Panc1 (cell line): ENCODE measurements around the gene PLCB1. TPM values are rescaled to one million over a fixed set of nuclear protein-coding genes. Genes with fewer than 3 reads are reported as not detected.

Experiments
- ATAC-seq: fragments of 200-7000 bp; cut with Tn5 transposase; 2 replicates; pipeline ENCODE4 v1.9.1; 2020; ENCODE audit warnings: mild to moderate bottlenecking, moderate library complexity
- BruUV-seq: library from RNA; stranded (reverse); fragments of 400-500 nt; replicated peaks from 2 replicates; lab custom pipeline; 2021; lab: Mats Ljungman, UMichigan
- CTCF ChIA-PET: fragments of 300-600 bp; sonication (Branson Sonifier 250); formaldehyde crosslinking; loops from one replicate; lab custom pipeline; 2022; ENCODE audit warnings: antibody characterized with exemption; lab: Charles Lee
- POLR2A ChIA-PET: fragments of 300-600 bp; sonication (Branson Sonifier 250); formaldehyde crosslinking; loops from one replicate; lab custom pipeline; 2022; ENCODE audit warnings: antibody characterized with exemption; lab: Charles Lee
- DNase-seq: peaks from one replicate; pipeline ENCODE4 v3.0.0-alpha.2; 2010; ENCODE audit warnings: low read depth, low spot score
- H3K27ac ChIP-seq: 2 replicates; pipeline ENCODE4 v1.5.1; 2011; ENCODE audit warnings: mild to moderate bottlenecking, low read length, inconsistent platforms
- H3K27me3 ChIP-seq: fragments of 200-500 bp; sonication (Bioruptor generic); 2 replicates; pipeline ENCODE4 v1.6.0; 2014; ENCODE audit warnings: low read length, inconsistent platforms; ENCODE audit not compliant: control insufficient read depth, insufficient read depth
- H3K36me3 ChIP-seq: fragments of 200-500 bp; sonication (Bioruptor generic); 2 replicates; pipeline ENCODE4 v1.5.1; 2014; ENCODE audit warnings: inconsistent platforms, mild to moderate bottlenecking, low read length, moderate library complexity; ENCODE audit not compliant: control insufficient read depth, insufficient read depth
- H3K4me1 ChIP-seq: 2 replicates; pipeline ENCODE4 v1.5.1; 2011; ENCODE audit warnings: inconsistent platforms, mild to moderate bottlenecking, low read length, moderate library complexity; ENCODE audit not compliant: control insufficient read depth, insufficient read depth
- H3K4me3 ChIP-seq, 2 experiments: 2 replicates each; pipeline ENCODE4 v1.5.1; 2011 to 2012; ENCODE audit warnings: low read depth in 2 of 2, low read length in 2 of 2, mild to moderate bottlenecking in 2 of 2, inconsistent platforms in 1 of 2, moderate library complexity in 1 of 2
- H3K9me3 ChIP-seq: fragments of 200-500 bp; sonication (Bioruptor generic); 2 replicates; pipeline ENCODE4 v1.5.1; 2014; ENCODE audit warnings: low read depth, mild to moderate bottlenecking, inconsistent platforms, low read length, moderate library complexity; ENCODE audit not compliant: control insufficient read depth, insufficient read depth
- POLR2AphosphoS5 ChIP-seq: IDR thresholded peaks from 2 replicates; pipeline ENCODE4 v1.6.1; 2012; ENCODE audit warnings: mild to moderate bottlenecking, low read depth, low read length, moderate library complexity
- SIN3A ChIP-seq: IDR thresholded peaks from 2 replicates; pipeline ENCODE4 v1.6.1; 2012; ENCODE audit warnings: low read depth, mild to moderate bottlenecking, low read length, moderate library complexity, borderline replicate concordance; ENCODE audit not compliant: insufficient read depth
- TCF7L2 ChIP-seq: IDR thresholded peaks from 2 replicates; pipeline ENCODE4 v1.6.1; 2011; ENCODE audit warnings: mild to moderate bottlenecking, low read depth, low read length, inconsistent platforms
- in situ Hi-C: cut with HindIII; loops from 2 replicates; pipeline ENCODE4 v1.10.0; 2016; ENCODE audit warnings: low sequenced_read_pairs, low pct_unique_long_range_greater_than_20kb
- intact Hi-C: fragments of 100-400 bp; cut with micrococcal nuclease; formaldehyde crosslinking; loops from one replicate; pipeline ENCODE4 v1.10.0; 2022; ENCODE audit not compliant: unreplicated experiment
- total RNA-seq: library from RNA; stranded (reverse); gene quantifications from one replicate; pipeline ENCODE4 v1.2.1, GENCODE V29; 2021; ENCODE audit not compliant: unreplicated experiment
- TF ChIP-seq, protein P1 (sequence below), 2 experiments: IDR thresholded peaks; 2 replicates each; pipeline ENCODE4 v1.6.1; 2011 to 2012; ENCODE audit warnings: low read depth in 2 of 2, control low read depth in 1 of 2, low read length in 1 of 2, mild to moderate bottlenecking in 1 of 2, moderate library complexity in 1 of 2; ENCODE audit not compliant: insufficient read depth in 1 of 2
- TF ChIP-seq, protein P2 (sequence below): fragments of 450-650 bp; IDR thresholded peaks from 2 replicates; pipeline ENCODE4 v1.5.1; 2017; ENCODE audit warnings: mild to moderate bottlenecking

The PLCB1 gene
- total RNA-seq, 1 experiment from 2014 or later: 0.59 TPM

DNA sequence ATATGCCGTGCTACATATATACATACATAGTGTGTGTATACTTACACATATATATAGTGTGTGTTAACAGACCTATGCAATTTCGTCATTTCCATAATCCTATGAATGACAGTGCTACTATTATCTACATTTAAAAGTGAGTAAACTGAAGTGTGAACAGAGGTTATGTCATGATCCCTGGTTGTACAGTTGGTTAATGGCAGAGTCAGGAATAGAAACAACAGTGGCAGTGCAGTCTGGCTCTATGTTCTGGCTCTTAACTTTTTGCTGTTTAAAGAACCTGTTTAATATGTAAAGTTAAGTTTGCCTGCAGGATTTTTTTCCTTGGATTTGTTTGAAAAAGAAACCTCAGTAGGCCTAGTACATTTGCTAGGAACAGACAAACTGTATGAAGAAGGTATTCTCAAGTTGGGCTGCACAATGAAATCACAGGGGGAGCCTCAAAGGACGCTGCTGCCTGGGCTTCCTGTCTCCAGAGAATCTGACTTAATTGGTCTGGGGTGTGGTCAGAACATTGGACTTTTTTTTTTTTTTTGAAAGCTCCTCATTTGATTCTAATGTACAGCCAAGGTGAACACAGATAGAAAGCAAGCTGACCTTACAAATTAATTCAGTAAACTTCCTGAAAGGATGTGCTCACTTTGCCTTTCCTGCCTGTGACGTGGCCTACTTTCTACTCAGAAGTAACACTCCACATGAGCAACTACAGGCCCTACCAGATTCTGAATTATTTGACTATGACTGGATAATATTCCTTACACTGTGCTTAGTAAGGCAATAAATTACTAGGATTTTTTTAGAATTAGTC, 29.4 kb downstream of the PLCB1 start:
- ChIA-PET CTCF (no interaction called here), POLR2A (no interaction called here)
- no peaks in the 10 kb centered on the region for H3K27me3 ChIP-seq
- TF ChIP-seq POLR2AphosphoS5 (no peak), TCF7L2 (no peak), SIN3A (no peak)
- TF ChIP-seq, protein P1, sequence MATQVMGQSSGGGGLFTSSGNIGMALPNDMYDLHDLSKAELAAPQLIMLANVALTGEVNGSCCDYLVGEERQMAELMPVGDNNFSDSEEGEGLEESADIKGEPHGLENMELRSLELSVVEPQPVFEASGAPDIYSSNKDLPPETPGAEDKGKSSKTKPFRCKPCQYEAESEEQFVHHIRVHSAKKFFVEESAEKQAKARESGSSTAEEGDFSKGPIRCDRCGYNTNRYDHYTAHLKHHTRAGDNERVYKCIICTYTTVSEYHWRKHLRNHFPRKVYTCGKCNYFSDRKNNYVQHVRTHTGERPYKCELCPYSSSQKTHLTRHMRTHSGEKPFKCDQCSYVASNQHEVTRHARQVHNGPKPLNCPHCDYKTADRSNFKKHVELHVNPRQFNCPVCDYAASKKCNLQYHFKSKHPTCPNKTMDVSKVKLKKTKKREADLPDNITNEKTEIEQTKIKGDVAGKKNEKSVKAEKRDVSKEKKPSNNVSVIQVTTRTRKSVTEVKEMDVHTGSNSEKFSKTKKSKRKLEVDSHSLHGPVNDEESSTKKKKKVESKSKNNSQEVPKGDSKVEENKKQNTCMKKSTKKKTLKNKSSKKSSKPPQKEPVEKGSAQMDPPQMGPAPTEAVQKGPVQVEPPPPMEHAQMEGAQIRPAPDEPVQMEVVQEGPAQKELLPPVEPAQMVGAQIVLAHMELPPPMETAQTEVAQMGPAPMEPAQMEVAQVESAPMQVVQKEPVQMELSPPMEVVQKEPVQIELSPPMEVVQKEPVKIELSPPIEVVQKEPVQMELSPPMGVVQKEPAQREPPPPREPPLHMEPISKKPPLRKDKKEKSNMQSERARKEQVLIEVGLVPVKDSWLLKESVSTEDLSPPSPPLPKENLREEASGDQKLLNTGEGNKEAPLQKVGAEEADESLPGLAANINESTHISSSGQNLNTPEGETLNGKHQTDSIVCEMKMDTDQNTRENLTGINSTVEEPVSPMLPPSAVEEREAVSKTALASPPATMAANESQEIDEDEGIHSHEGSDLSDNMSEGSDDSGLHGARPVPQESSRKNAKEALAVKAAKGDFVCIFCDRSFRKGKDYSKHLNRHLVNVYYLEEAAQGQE (IDR thresholded peaks at IDR 0.05; ENCODE audit: insufficient read depth in 1 of 2, low read depth in 2 of 2, low read length in 1 of 2): no peak
- TF ChIP-seq, protein P2, sequence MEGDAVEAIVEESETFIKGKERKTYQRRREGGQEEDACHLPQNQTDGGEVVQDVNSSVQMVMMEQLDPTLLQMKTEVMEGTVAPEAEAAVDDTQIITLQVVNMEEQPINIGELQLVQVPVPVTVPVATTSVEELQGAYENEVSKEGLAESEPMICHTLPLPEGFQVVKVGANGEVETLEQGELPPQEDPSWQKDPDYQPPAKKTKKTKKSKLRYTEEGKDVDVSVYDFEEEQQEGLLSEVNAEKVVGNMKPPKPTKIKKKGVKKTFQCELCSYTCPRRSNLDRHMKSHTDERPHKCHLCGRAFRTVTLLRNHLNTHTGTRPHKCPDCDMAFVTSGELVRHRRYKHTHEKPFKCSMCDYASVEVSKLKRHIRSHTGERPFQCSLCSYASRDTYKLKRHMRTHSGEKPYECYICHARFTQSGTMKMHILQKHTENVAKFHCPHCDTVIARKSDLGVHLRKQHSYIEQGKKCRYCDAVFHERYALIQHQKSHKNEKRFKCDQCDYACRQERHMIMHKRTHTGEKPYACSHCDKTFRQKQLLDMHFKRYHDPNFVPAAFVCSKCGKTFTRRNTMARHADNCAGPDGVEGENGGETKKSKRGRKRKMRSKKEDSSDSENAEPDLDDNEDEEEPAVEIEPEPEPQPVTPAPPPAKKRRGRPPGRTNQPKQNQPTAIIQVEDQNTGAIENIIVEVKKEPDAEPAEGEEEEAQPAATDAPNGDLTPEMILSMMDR: no peak
- H3K4me3 ChIP-seq: no peak overlapping the region
- no TSS peak for BruUV-seq
- no peak overlapping the region for H3K27ac ChIP-seq
- H3K4me1 ChIP-seq: no peaks in the 10 kb centered on the region
- intact Hi-C loops: no loop called here
- ATAC-seq (no peak), DNase-seq (no peak)
- H3K36me3 ChIP-seq: no peaks in the 10 kb centered on the region
- no peaks in the 10 kb centered on the region for H3K9me3 ChIP-seq
- in situ Hi-C loops: no loop called here

DNA sequence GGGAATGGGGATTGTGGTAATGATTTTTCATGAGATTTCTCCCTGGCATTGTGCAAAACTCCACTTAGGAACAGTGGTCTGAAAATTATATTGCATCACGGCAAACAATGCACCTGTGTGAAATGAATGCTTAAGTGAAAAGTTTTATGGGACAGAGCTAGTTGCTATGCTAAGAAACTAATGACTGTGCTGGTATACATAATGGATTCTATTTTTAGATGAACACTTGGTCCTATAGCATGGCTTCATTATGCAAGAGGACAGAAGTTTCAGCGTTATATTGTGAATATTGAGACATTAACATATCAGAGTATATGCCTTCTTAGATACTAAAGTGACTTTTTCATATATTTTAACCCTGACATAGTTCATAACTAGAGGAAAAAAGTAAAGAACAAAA, 30.5 kb downstream of the PLCB1 start:
- CTCF ChIA-PET: no interaction called here
- BruUV-seq: no TSS peak
- H3K9me3 ChIP-seq: no peaks in the 10 kb centered on the region
- in situ Hi-C loops: no loop called here
- intact Hi-C loops: no loop called here
- H3K27ac ChIP-seq: no peak overlapping the region
- H3K36me3 ChIP-seq: no peaks in the 10 kb centered on the region
- POLR2A ChIA-PET: no interaction called here
- DNase-seq: no peak
- no peak overlapping the region for H3K4me3 ChIP-seq
- H3K4me1 ChIP-seq: no peaks in the 10 kb centered on the region
- no peaks in the 10 kb centered on the region for H3K27me3 ChIP-seq
- TF ChIP-seq, protein P1 (IDR thresholded peaks at IDR 0.05; ENCODE audit: insufficient read depth in 1 of 2, low read depth in 2 of 2, low read length in 1 of 2): no peak
- TF ChIP-seq SIN3A (no peak), TCF7L2 (no peak), POLR2AphosphoS5 (no peak)
- TF ChIP-seq, protein P2: no peak
- no peak for ATAC-seq
